Measurements from ENCODE around the gene CEP350. TPM values are rescaled to one million over a fixed set of nuclear protein-coding genes. Genes with fewer than 3 reads are reported as not detected.

Gene CEP350
- polyA plus RNA-seq, 2 of the 4 experiments (the other 2 are of a cell fraction): 6.4 to 22.6 TPM

- peak in 1 of 2 experiments; percentile 15 for DNase-seq (ENCODE audit: low read depth in 1 of 2, low spot score in 1 of 2)
- TF ChIP-seq ZC3H11A (IDR thresholded peaks at IDR 0.05) (no peak), EHMT2 (IDR thresholded peaks at IDR 0.05; ENCODE audit: low read depth) (no peak), CEBPB (IDR thresholded peaks at IDR 0.05) (no peak; a peak in 1 of 4 replicates), HDAC2 (IDR thresholded peaks at IDR 0.05) (no peak), RNF2 (IDR thresholded peaks at IDR 0.05; ENCODE audit: borderline replicate concordance, low read depth) (no peak), NFE2L2 (conservative IDR thresholded peaks at IDR 0.05; ENCODE audit: low read length) (no peak), HOXA7 (CRISPR knock-in tag; IDR thresholded peaks at IDR 0.05) (no peak), CHD4 (IDR thresholded peaks at IDR 0.05; ENCODE audit: borderline replicate concordance) (no peak), HOXB13 (CRISPR knock-in tag; IDR thresholded peaks at IDR 0.05; ENCODE audit: low read depth) (no peak), TFCP2L1 (CRISPR knock-in tag; IDR thresholded peaks at IDR 0.05) (no peak), RCOR1 (IDR thresholded peaks at IDR 0.05; ENCODE audit: low read depth, low read length) (no peak), E2F6 (IDR thresholded peaks at IDR 0.05; ENCODE audit: borderline replicate concordance, low read depth) (no peak)
- TF ChIP-seq, protein P1, sequence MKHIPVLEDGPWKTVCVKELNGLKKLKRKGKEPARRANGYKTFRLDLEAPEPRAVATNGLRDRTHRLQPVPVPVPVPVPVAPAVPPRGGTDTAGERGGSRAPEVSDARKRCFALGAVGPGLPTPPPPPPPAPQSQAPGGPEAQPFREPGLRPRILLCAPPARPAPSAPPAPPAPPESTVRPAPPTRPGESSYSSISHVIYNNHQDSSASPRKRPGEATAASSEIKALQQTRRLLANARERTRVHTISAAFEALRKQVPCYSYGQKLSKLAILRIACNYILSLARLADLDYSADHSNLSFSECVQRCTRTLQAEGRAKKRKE (CRISPR knock-in tag; IDR thresholded peaks at IDR 0.05; ENCODE audit: low read depth): no peak
- TF ChIP-seq, protein P2, sequence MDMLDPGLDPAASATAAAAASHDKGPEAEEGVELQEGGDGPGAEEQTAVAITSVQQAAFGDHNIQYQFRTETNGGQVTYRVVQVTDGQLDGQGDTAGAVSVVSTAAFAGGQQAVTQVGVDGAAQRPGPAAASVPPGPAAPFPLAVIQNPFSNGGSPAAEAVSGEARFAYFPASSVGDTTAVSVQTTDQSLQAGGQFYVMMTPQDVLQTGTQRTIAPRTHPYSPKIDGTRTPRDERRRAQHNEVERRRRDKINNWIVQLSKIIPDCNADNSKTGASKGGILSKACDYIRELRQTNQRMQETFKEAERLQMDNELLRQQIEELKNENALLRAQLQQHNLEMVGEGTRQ (IDR thresholded peaks at IDR 0.05): no peak
- POLR2A ChIA-PET: no interaction called here
- Histone ChIP-seq H3K9me3 (no peaks in the 10 kb centered on the region), H3K4me1 (peaks cover 15% of the 10 kb centered on the region), H3K27ac (peak overlapping the region; percentile 43 to 67; a peak in 5 of 6 replicates), H3K4me3 (no peak overlapping the region), H3K4me2 (peak overlapping the region; percentile 41)
- FAIRE-seq: no peak
- ATAC-seq: peak; percentile 60 to 62; a peak in 5 of 6 replicates
- CTCF ChIA-PET: interaction anchor here (1.2 kb wide), 2 partner anchors 15 to 20 kb away, joined by 3 read pairs; no protein-coding TSS in a partner anchor
- 84% methylated on average over 14 of the region's 14 CpGs for WGBS (ENCODE audit: missing lambda C conversion rate)
Measured at GRCh38 chr1:180116964-180117763, 162.6 kb downstream of the CEP350 start.

GRCh38 chr1:180117764-180118116 lies 163.1 kb downstream of the CEP350 start:
- peak overlapping the region; percentile 41 for H3K4me2 ChIP-seq
- CTCF ChIA-PET: no interaction called here
- ATAC-seq (peak; percentile 72 to 77), FAIRE-seq (no peak), DNase-seq (ENCODE audit: low read depth in 1 of 2, low spot score in 1 of 2) (peak; percentile 35 to 50)
- TF ChIP-seq, protein P1 (CRISPR knock-in tag; IDR thresholded peaks at IDR 0.05; ENCODE audit: low read depth): no peak
- TF ChIP-seq FOSL2 (IDR thresholded peaks at IDR 0.05): no peak
- peak; percentile 19 for TF ChIP-seq FOSL2 (CRISPR knock-in tag; IDR thresholded peaks at IDR 0.05)
- TF ChIP-seq EHF (CRISPR knock-in tag; IDR thresholded peaks at IDR 0.05): no peak
- no peak for TF ChIP-seq EHMT2 (IDR thresholded peaks at IDR 0.05; ENCODE audit: low read depth)
- TF ChIP-seq MAX (IDR thresholded peaks at IDR 0.05): no peak
- TF ChIP-seq NPAS2 (CRISPR knock-in tag; IDR thresholded peaks at IDR 0.05; ENCODE audit: borderline replicate concordance): no peak
- no peak for TF ChIP-seq GATA3 (IDR thresholded peaks at IDR 0.05; ENCODE audit: borderline replicate concordance)
- TF ChIP-seq, protein P3, sequence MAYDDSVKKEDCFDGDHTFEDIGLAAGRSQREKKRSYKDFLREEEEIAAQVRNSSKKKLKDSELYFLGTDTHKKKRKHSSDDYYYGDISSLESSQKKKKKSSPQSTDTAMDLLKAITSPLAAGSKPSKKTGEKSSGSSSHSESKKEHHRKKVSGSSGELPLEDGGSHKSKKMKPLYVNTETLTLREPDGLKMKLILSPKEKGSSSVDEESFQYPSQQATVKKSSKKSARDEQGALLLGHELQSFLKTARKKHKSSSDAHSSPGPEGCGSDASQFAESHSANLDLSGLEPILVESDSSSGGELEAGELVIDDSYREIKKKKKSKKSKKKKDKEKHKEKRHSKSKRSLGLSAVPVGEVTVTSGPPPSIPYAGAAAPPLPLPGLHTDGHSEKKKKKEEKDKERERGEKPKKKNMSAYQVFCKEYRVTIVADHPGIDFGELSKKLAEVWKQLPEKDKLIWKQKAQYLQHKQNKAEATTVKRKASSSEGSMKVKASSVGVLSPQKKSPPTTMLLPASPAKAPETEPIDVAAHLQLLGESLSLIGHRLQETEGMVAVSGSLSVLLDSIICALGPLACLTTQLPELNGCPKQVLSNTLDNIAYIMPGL (CRISPR knock-in tag; IDR thresholded peaks at IDR 0.05; ENCODE audit: borderline replicate concordance): no peak
- no peak for TF ChIP-seq PBX3 (IDR thresholded peaks at IDR 0.05)
- 0 out of 2 replicates have a peak, but pooled peaks have one; percentile 22 for TF ChIP-seq JUNB (IDR thresholded peaks at IDR 0.05)
- TF ChIP-seq ZC3H11A (IDR thresholded peaks at IDR 0.05): no peak
- TF ChIP-seq, protein P4, sequence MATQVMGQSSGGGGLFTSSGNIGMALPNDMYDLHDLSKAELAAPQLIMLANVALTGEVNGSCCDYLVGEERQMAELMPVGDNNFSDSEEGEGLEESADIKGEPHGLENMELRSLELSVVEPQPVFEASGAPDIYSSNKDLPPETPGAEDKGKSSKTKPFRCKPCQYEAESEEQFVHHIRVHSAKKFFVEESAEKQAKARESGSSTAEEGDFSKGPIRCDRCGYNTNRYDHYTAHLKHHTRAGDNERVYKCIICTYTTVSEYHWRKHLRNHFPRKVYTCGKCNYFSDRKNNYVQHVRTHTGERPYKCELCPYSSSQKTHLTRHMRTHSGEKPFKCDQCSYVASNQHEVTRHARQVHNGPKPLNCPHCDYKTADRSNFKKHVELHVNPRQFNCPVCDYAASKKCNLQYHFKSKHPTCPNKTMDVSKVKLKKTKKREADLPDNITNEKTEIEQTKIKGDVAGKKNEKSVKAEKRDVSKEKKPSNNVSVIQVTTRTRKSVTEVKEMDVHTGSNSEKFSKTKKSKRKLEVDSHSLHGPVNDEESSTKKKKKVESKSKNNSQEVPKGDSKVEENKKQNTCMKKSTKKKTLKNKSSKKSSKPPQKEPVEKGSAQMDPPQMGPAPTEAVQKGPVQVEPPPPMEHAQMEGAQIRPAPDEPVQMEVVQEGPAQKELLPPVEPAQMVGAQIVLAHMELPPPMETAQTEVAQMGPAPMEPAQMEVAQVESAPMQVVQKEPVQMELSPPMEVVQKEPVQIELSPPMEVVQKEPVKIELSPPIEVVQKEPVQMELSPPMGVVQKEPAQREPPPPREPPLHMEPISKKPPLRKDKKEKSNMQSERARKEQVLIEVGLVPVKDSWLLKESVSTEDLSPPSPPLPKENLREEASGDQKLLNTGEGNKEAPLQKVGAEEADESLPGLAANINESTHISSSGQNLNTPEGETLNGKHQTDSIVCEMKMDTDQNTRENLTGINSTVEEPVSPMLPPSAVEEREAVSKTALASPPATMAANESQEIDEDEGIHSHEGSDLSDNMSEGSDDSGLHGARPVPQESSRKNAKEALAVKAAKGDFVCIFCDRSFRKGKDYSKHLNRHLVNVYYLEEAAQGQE (IDR thresholded peaks at IDR 0.05): no peak
- WGBS (ENCODE audit: missing lambda C conversion rate): 33% methylated on average over 2 of the region's 2 CpGs
- peak overlapping the region; percentile 43 to 67; a peak in 5 of 6 replicates for H3K27ac ChIP-seq
- H3K4me3 ChIP-seq: no peak overlapping the region
- H3K9me3 ChIP-seq: no peaks in the 10 kb centered on the region
- POLR2A ChIA-PET: no interaction called here
- peaks cover 15% of the 10 kb centered on the region for H3K4me1 ChIP-seq

Measured in A549 (cell line).